Stomach (tissue), 9 donors: ENCODE data around the gene NTM. TPM values are rescaled to one million over a fixed set of nuclear protein-coding genes. Genes with fewer than 3 reads are reported as not detected.

ENCODE experiments used
- DNase-seq, 2 donors: peaks; one replicate each; pipeline versions ENCODE4 v3.0.0 to v3.0.0-alpha.2; 2013 to 2019
- H3K27ac ChIP-seq, 5 donors: fragments of 200-600 bp in 4 of 5; sonication (generic) in 4 of 5; one replicate each; pipeline ENCODE4 v1.5.1; 2013 to 2019; ENCODE audit warnings: mild to moderate bottlenecking in 1 of 5, moderate library complexity in 1 of 5
- H3K27me3 ChIP-seq, 3 donors: fragments of 200-600 bp; sonication (generic); one replicate each; pipeline ENCODE4 v1.5.1; 2017 to 2019; ENCODE audit warnings: mixed run types in 1 of 3
- H3K36me3 ChIP-seq, 4 donors: fragments of 200-600 bp; sonication (generic); 1 replicate in 3 of 4; 2 replicates in 1 of 4; pipeline ENCODE4 v1.5.1; 2016 to 2019
- H3K4me1 ChIP-seq, 4 donors: fragments of 200-600 bp; sonication (generic); one replicate each; pipeline ENCODE4 v1.5.1; 2016 to 2019
- H3K4me3 ChIP-seq, 4 donors: fragments of 200-600 bp; sonication (generic) in 3 of 4; one replicate each; pipeline ENCODE4 v1.5.1; 2016 to 2019; ENCODE audit warnings: mild to moderate bottlenecking in 1 of 4
- H3K9me3 ChIP-seq, 4 donors: fragments of 200-600 bp; sonication (generic); one replicate each; pipeline ENCODE4 v1.5.1; 2016 to 2019
- EP300 ChIP-seq: sonication (generic); formaldehyde crosslinking; IDR thresholded peaks from one replicate; pipeline ENCODE4 v1.6.1; 2017; ENCODE audit warnings: antibody characterized with exemption
- POLR2A ChIP-seq, 4 donors: fragments of 450-650 bp; IDR thresholded peaks; one replicate each; pipeline ENCODE4 v1.6.1; 2016; ENCODE audit warnings: antibody characterized with exemption in 4 of 4, control low read depth in 2 of 4, mild to moderate bottlenecking in 1 of 4, moderate library complexity in 1 of 4
- POLR2AphosphoS5 ChIP-seq, 3 donors: sonication (generic); formaldehyde crosslinking; IDR thresholded peaks; one replicate each; pipeline ENCODE4 v1.6.1; 2016; ENCODE audit warnings: antibody characterized with exemption in 3 of 3
- WGBS, 5 donors: extraction: QIAGEN DNeasy Blood & Tissue Kit in 3 of 5; methylation state at CpG; one replicate each; pipeline versions ENCODE4 v1.1.5 to v1.1.7; 2013 to 2018; 5-methylcytosine and 5-hydroxymethylcytosine counted together
- intact Hi-C: fragments of 100-400 bp; cut with DNase I; formaldehyde crosslinking; loops from one replicate; pipeline ENCODE4 v1.15.1; 2023; ENCODE audit warnings: low total_unique reads
- polyA plus RNA-seq, 3 donors: library from polyadenylated mRNA; stranded (reverse); fragments of 200-250 nt; gene quantifications; one replicate each; pipeline ENCODE4 v1.2.3, GENCODE V29; 2013
- total RNA-seq, 5 donors: library from RNA; depleted of rRNA; stranded (reverse); fragments of >200 nt; gene quantifications; one replicate each; pipeline versions ENCODE4 v1.1.0 to v1.2.3, GENCODE V29; 2014 to 2016
- TF ChIP-seq, protein P1 (sequence below), 7 experiments: fragments of 450-650 bp in 4 of 7; fragments of 200-600 bp in 3 of 7; sonication (generic) in 3 of 7; IDR thresholded peaks; one replicate each; pipeline ENCODE4 v1.5.1; 2016 to 2019; ENCODE audit warnings: antibody characterized with exemption in 7 of 7, control low read depth in 2 of 7, mild to moderate bottlenecking in 1 of 7
- donor health status: healthy with polysubstance abuse.
- donor health status: Bipolar disorder and iron deficiency.
- donor health status: healthy.

NTM gene
- total and polyA plus RNA-seq, 8 donors: 0.50 to 8.4 (median 1.3) TPM; not detected in 3

DNA sequence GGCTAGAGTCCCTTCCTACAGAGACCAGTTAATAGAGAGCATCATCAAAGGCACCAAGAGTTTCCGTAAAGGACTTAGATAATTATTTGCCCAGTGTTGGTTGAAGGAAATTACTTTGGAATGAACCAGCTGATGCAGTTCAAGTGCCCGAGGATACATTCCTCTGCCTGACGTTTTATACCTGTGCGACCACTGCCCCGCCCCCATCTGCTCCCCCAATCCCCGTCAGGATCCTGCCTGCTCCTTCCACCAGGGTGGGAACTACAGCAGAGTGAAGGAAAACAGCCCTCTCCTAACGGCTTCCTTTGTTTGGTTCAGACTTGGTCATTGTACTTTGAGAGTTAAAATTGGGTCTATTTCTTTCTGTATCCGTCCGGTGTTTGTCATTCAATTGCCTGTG lies 761.5 kb downstream of the NTM start:
- DNase-seq: no peak
- H3K27me3 ChIP-seq: peaks cover 0 to 6% (median 0%) of the 10 kb centered on the region in 3 donors
- no peaks in the 10 kb centered on the region for H3K9me3 ChIP-seq
- 42 to 48% (median 46%) methylated on average over 9 of the region's 9 CpGs for WGBS, 5 donors
- peaks cover 0 to 10% (median 4%) of the 10 kb centered on the region in 4 donors for H3K4me1 ChIP-seq
- no peak overlapping the region for H3K4me3 ChIP-seq
- TF ChIP-seq POLR2AphosphoS5 (IDR thresholded peaks at IDR 0.05) (no peak), EP300 (no peak), POLR2A (IDR thresholded peaks at IDR 0.05) (no peak)
- TF ChIP-seq, protein P1, sequence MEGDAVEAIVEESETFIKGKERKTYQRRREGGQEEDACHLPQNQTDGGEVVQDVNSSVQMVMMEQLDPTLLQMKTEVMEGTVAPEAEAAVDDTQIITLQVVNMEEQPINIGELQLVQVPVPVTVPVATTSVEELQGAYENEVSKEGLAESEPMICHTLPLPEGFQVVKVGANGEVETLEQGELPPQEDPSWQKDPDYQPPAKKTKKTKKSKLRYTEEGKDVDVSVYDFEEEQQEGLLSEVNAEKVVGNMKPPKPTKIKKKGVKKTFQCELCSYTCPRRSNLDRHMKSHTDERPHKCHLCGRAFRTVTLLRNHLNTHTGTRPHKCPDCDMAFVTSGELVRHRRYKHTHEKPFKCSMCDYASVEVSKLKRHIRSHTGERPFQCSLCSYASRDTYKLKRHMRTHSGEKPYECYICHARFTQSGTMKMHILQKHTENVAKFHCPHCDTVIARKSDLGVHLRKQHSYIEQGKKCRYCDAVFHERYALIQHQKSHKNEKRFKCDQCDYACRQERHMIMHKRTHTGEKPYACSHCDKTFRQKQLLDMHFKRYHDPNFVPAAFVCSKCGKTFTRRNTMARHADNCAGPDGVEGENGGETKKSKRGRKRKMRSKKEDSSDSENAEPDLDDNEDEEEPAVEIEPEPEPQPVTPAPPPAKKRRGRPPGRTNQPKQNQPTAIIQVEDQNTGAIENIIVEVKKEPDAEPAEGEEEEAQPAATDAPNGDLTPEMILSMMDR (IDR thresholded peaks at IDR 0.05): no peak
- intact Hi-C loops: no loop called here
- H3K27ac ChIP-seq: no peak overlapping the region
- no peaks in the 10 kb centered on the region for H3K36me3 ChIP-seq

DNA sequence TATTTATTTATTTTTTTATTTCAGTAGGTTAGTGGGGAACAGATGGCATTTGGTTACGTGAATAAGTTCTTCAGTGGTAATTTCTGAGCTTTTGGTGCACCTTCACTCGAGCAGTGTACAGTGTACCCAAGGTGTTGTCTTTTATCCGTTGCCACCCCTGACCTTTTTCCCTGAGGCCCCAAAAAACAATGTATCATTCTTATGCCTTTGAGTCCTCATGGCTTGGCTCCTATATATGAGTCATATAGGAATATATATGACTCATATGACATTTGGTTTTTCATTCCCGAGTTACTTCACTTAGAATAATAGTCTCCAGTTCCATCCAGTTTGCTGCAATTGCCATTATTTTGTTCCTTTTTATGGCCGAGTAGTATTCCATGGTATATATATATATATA lies 763.9 kb downstream of the NTM start:
- no peaks in the 10 kb centered on the region for H3K36me3 ChIP-seq
- no peak for DNase-seq
- 70 to 81% (median 75%) methylated on average over 5 of the region's 5 CpGs for WGBS, 5 donors
- H3K4me3 ChIP-seq: no peak overlapping the region
- H3K27me3 ChIP-seq: peaks cover 0 to 6% (median 0%) of the 10 kb centered on the region in 3 donors
- no peaks in the 10 kb centered on the region for H3K4me1 ChIP-seq
- no peak overlapping the region for H3K27ac ChIP-seq
- no peaks in the 10 kb centered on the region for H3K9me3 ChIP-seq
- TF ChIP-seq POLR2AphosphoS5 (IDR thresholded peaks at IDR 0.05) (no peak), EP300 (no peak), POLR2A (IDR thresholded peaks at IDR 0.05) (no peak)
- TF ChIP-seq, protein P1 (IDR thresholded peaks at IDR 0.05): no peak
- intact Hi-C loops: no loop called here

DNA sequence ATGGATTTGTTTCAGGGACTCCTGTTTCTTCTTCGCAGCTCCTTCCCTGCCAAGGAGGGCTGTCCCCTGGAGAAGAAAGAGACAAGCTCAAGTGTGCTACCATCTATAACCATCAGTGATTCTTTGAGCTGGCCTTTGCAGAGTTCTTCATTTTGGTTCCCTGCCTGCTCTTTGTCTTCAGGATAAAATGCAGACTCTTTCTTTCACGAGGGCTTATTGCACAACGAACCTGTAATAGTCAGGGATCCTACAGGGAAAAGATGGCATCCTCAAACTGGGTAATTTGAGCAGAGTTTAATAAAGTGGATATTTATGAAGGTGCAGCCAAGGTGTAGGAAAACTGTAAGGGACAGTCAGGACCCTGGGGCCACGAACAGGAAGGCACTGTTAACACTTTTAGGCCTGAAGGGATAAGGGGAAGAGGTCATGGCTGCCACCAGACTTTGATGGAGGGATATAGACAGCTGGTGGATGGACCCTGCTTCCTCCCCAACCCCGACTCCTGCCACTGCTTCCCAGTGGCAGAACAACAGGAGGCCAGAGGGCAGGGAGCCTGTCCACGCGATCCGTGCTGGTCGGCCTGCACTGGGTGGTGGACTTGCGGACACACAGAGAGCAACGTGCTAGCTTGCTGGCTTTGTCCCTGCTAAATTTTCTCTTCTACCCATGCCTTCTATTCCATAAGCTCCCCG lies 767.0 kb downstream of the NTM start:
- TF ChIP-seq, protein P1 (IDR thresholded peaks at IDR 0.05): no peak
- no peak for TF ChIP-seq POLR2AphosphoS5 (IDR thresholded peaks at IDR 0.05)
- TF ChIP-seq POLR2A (IDR thresholded peaks at IDR 0.05): no peak
- TF ChIP-seq EP300: no peak
- H3K27me3 ChIP-seq: peaks cover 0 to 6% (median 0%) of the 10 kb centered on the region in 3 donors
- no peaks in the 10 kb centered on the region for H3K9me3 ChIP-seq
- H3K4me1 ChIP-seq: no peaks in the 10 kb centered on the region
- intact Hi-C loops: no loop called here
- H3K27ac ChIP-seq: no peak overlapping the region
- H3K36me3 ChIP-seq: no peaks in the 10 kb centered on the region
- WGBS, 5 donors: 80 to 92% (median 84%) methylated on average over 12 of the region's 12 CpGs
- no peak for DNase-seq
- no peak overlapping the region for H3K4me3 ChIP-seq

DNA sequence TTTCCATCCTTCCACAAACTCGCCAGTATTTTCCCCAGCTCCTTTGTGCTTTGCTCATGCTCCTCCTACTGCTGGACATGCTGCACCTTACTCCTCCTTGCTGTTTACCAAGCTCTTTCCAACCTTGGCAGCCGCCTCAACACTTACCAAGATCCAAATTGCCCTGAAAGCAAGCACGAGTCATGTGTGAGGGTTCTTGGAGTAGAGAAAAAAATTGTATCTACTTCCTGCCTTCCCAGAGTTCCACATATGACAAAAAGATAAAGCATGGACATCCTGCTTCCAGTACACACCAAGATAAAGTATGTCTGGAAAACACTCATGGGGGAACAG lies 767.5 kb downstream of the NTM start:
- Histone ChIP-seq H3K27ac (no peak overlapping the region), H3K27me3 (peaks cover 0 to 6% (median 0%) of the 10 kb centered on the region in 3 donors), H3K36me3 (no peaks in the 10 kb centered on the region), H3K9me3 (no peaks in the 10 kb centered on the region), H3K4me1 (no peaks in the 10 kb centered on the region), H3K4me3 (no peak overlapping the region)
- 35 to 53% (median 36%) methylated on average over 3 of the region's 3 CpGs for WGBS, 5 donors
- DNase-seq: no peak
- intact Hi-C loops: no loop called here
- TF ChIP-seq, protein P1 (IDR thresholded peaks at IDR 0.05): no peak
- TF ChIP-seq POLR2AphosphoS5 (IDR thresholded peaks at IDR 0.05) (no peak), EP300 (no peak), POLR2A (IDR thresholded peaks at IDR 0.05) (no peak)
